ENCODE measurements around the gene NOS3. TPM values are rescaled to one million over a fixed set of nuclear protein-coding genes. Genes with fewer than 3 reads are reported as not detected.

Gene NOS3
- total and polyA plus RNA-seq, 2 donors (not counting 3 experiments of a cell fraction or from before 2014, with no cell fraction given): 82.8 to 95.1 TPM

DNA sequence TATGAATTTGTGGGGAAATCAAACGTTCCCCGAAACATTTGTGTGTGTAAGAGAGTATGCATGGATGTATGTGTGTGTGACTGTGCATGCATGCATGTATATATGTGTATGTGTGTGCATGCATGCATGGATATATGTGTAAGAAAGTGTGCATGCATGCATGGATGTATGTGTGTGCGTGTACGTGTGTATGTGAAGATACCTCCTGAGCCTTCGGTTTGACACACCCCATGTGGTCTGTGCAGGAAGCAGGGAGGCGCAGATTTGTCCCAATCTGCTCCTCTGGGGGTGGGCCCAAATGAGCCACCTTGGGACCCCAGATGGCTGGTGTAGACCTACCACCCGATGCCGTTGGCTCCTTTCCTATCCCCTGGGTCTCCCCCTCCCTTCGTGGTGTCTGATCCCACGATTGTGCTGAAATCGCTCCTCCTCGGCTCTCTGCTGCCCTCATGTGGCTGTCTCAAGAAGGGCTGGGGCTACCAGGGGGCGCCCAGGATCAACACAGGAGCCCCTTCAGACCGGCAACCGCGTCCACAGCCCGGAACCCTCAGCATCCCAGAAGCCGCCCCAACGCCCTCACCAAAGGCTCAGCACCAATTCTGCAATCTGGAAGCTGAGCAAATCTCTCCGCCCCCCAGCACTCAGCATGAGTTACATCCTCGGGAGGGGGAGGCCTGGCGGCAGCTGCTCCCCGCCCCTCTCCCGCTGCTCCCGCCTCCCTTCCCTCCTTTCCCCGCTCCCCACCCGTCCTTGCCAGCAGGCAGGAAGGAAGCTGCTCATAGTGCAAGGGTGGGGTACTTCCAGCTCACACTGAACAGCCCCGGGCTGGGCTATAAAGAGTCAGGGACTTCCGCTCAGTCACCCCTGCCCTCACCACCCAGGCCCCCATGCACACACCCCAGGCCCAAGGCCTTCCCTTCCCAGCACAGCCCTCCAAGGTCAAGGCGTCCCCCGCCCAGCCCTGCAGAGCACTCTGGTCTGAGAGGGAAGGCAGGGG is 2.3 kb upstream of the NOS3 start:
- CTCF ChIA-PET: interaction anchor here (0.6 to 3.3 kb wide), 33 partner anchors 9 to 619 kb away, joined by 3 to 42 read pairs (median 4); partner anchors contain the start of gene ABCB8
- TF ChIP-seq, protein P1, sequence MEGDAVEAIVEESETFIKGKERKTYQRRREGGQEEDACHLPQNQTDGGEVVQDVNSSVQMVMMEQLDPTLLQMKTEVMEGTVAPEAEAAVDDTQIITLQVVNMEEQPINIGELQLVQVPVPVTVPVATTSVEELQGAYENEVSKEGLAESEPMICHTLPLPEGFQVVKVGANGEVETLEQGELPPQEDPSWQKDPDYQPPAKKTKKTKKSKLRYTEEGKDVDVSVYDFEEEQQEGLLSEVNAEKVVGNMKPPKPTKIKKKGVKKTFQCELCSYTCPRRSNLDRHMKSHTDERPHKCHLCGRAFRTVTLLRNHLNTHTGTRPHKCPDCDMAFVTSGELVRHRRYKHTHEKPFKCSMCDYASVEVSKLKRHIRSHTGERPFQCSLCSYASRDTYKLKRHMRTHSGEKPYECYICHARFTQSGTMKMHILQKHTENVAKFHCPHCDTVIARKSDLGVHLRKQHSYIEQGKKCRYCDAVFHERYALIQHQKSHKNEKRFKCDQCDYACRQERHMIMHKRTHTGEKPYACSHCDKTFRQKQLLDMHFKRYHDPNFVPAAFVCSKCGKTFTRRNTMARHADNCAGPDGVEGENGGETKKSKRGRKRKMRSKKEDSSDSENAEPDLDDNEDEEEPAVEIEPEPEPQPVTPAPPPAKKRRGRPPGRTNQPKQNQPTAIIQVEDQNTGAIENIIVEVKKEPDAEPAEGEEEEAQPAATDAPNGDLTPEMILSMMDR (IDR thresholded peaks at IDR 0.05; ENCODE audit: extremely low read depth in 1 of 2, insufficient read depth in 1 of 2, low read depth in 1 of 2, low read length in 2 of 2): peak; percentile 93 to 96
- TF ChIP-seq MYC (IDR thresholded peaks at IDR 0.05; ENCODE audit: low read depth, low read length) (no peak), JUN (IDR thresholded peaks at IDR 0.05; ENCODE audit: borderline replicate concordance, insufficient read depth, insufficient read length, low read depth) (no peak), EZH2 (IDR thresholded peaks at IDR 0.05; ENCODE audit: borderline replicate concordance, low read depth, low read length, severe bottlenecking) (peak; percentile 46), GATA2 (IDR thresholded peaks at IDR 0.05; ENCODE audit: insufficient read depth, insufficient read length, low read depth, low read length) (peak; percentile 32), FOS (IDR thresholded peaks at IDR 0.05; ENCODE audit: borderline replicate concordance, insufficient read depth, low read length) (peak; percentile 88), POLR2A (IDR thresholded peaks at IDR 0.05; ENCODE audit: low read depth, low read length) (peak; percentile 47), POLR2AphosphoS5 (IDR thresholded peaks at IDR 0.05; ENCODE audit: insufficient read depth, low read depth, low read length) (peak; percentile 97)
- TF ChIP-seq, protein P2, sequence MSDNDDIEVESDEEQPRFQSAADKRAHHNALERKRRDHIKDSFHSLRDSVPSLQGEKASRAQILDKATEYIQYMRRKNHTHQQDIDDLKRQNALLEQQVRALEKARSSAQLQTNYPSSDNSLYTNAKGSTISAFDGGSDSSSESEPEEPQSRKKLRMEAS (IDR thresholded peaks at IDR 0.05; ENCODE audit: insufficient read depth, insufficient read length): no peak
- DNase-seq (ENCODE audit: low read depth, low spot score) (peak; percentile 87), FAIRE-seq (peak; percentile 97)
- Histone ChIP-seq H3K36me3 (ENCODE audit: control insufficient read depth in 2 of 2, extremely low read depth in 1 of 2, insufficient read depth in 2 of 2, low read length in 2 of 2) (no peaks in the 10 kb centered on the region), H3K9ac (replicated peaks; ENCODE audit: extremely low read depth, insufficient read depth, low read length) (no peak overlapping the region), H3K4me3 (replicated peaks in 1 of 3; ENCODE audit: insufficient read depth in 1 of 3, low read depth in 1 of 3, low read length in 3 of 3) (no peak overlapping the region), H3K27ac (ENCODE audit: insufficient read depth, low read depth, low read length) (peak overlapping the region; percentile 52), H3K4me2 (ENCODE audit: insufficient read depth, low read length) (peak overlapping the region; percentile 26), H3K9me1 (replicated peaks; ENCODE audit: control insufficient read depth, extremely low read depth, insufficient read depth, low read length) (no peaks in the 10 kb centered on the region), H3K9me3 (replicated peaks; ENCODE audit: control insufficient read depth, insufficient read depth, low read length) (peaks cover 2% of the 10 kb centered on the region), H4K20me1 (replicated peaks; ENCODE audit: control insufficient read depth, extremely low read depth, insufficient read depth, low read length) (no peaks in the 10 kb centered on the region), H3K4me1 (ENCODE audit: control insufficient read depth, extremely low read depth, insufficient read depth, low read length) (peaks cover 26% of the 10 kb centered on the region), H2AFZ (ENCODE audit: low read depth, low read length) (peak overlapping the region; percentile 40), H3K79me2 (ENCODE audit: control insufficient read depth, insufficient read depth, low read length) (no peaks in the 10 kb centered on the region), H3K27me3 (ENCODE audit: control insufficient read depth in 2 of 2, insufficient read depth in 2 of 2, low read length in 2 of 2) (peaks cover 0 to 1% of the 10 kb centered on the region in 2 experiments)
- dilution Hi-C loops (cut with MboI; ENCODE audit: extremely low pct_ligation_motif_present, low sequenced_read_pairs) (no loop called here), intact Hi-C loops (cut with micrococcal nuclease) (loop anchor here (1.0 to 10.0 kb wide), 9 partner anchors 20 to 701 kb away; partner anchors contain the start of genes GIMAP4 and SLC4A2)
- POLR2A ChIA-PET: no interaction called here
- BruUV-seq (replicated peaks): no TSS peak
